DND-41 (cell line): Measurements from ENCODE around the gene GMPR.
A peak's percentile ranks its signal among the peaks of the same experiment; 100 is the strongest.

Source experiments
- ATAC-seq: fragments of 200-7000 bp; cut with Tn5 transposase; 3 replicates; pipeline ENCODE4 v1.9.1; 2021; ENCODE audit warnings: low read depth; ENCODE audit not compliant: insufficient read depth
- DNase-seq: peaks from one replicate; pipeline ENCODE4 v3.0.0-alpha.2; 2020
- H2AFZ ChIP-seq: 2 replicates; pipeline ENCODE4 v1.6.0; 2012; ENCODE audit warnings: low read depth, low read length
- H3K27ac ChIP-seq: 2 replicates; pipeline ENCODE4 v1.5.1; 2012; ENCODE audit warnings: low read length, inconsistent platforms
- H3K27me3 ChIP-seq: fragments of 200-600 bp; sonication (generic); 2 replicates; pipeline ENCODE4 v1.6.0; 2012; ENCODE audit warnings: low read length, mild to moderate bottlenecking, inconsistent platforms; ENCODE audit not compliant: insufficient read depth, poor library complexity
- H3K36me3 ChIP-seq: 2 replicates; pipeline ENCODE4 v1.5.1; 2012; ENCODE audit warnings: low read length, inconsistent platforms; ENCODE audit not compliant: insufficient read depth
- H3K4me1 ChIP-seq: 2 replicates; pipeline ENCODE4 v1.5.1; 2012; ENCODE audit warnings: mild to moderate bottlenecking, low read length; ENCODE audit not compliant: insufficient read depth
- H3K4me2 ChIP-seq: 2 replicates; pipeline ENCODE4 v1.6.0; 2012; ENCODE audit warnings: mild to moderate bottlenecking, moderate library complexity, low read length, inconsistent platforms; ENCODE audit not compliant: insufficient read depth
- H3K4me3 ChIP-seq, 2 experiments: fragments of 200-600 bp in 1 of 2; shearing (Covaris generic) in 1 of 2; 2 replicates each; pipeline ENCODE4 v1.5.1; 2012 to 2016; ENCODE audit warnings: inconsistent platforms in 2 of 2, low read length in 2 of 2, mild to moderate bottlenecking in 2 of 2, low read depth in 1 of 2, moderate library complexity in 1 of 2
- H3K79me2 ChIP-seq: 2 replicates; pipeline ENCODE4 v1.6.0; 2012; ENCODE audit warnings: low read length, inconsistent platforms; ENCODE audit not compliant: insufficient read depth
- H3K9ac ChIP-seq: 2 replicates; pipeline ENCODE4 v1.6.0; 2012; ENCODE audit warnings: low read depth, mild to moderate bottlenecking, inconsistent platforms, low read length, moderate library complexity
- H3K9me3 ChIP-seq: 2 replicates; pipeline ENCODE4 v1.5.1; 2012; ENCODE audit warnings: low read length, moderate library complexity, mild to moderate bottlenecking, inconsistent platforms; ENCODE audit not compliant: insufficient read depth, severe bottlenecking
- H4K20me1 ChIP-seq: 2 replicates; pipeline ENCODE4 v1.6.0; 2012; ENCODE audit warnings: low read length; ENCODE audit not compliant: insufficient read depth
- CTCF ChIP-seq: IDR thresholded peaks from 2 replicates; pipeline ENCODE4 v1.5.1; 2012; ENCODE audit warnings: borderline replicate concordance, low read length, moderate library complexity, mild to moderate bottlenecking; ENCODE audit not compliant: poor library complexity, severe bottlenecking; ENCODE audit errors: extremely low read depth
- EZH2 ChIP-seq: IDR thresholded peaks from 3 replicates; pipeline ENCODE4 v1.6.1; 2012; ENCODE audit warnings: borderline replicate concordance, low read depth, mild to moderate bottlenecking, moderate library complexity, low read length, inconsistent platforms; ENCODE audit not compliant: severe bottlenecking

The GMPR gene

GRCh38 chr6:16318953-16319720 is 80.8 kb downstream of the GMPR start:
- ATAC-seq (no peak), DNase-seq (no peak)
- peak overlapping the region; percentile 60 for H3K4me2 ChIP-seq
- no peak for TF ChIP-seq CTCF
- no peak for TF ChIP-seq EZH2
- no peaks in the 10 kb centered on the region for H3K27me3 ChIP-seq
- no peak overlapping the region for H2AFZ ChIP-seq
- H3K36me3 ChIP-seq = no peaks in the 10 kb centered on the region
- H4K20me1 ChIP-seq = no peaks in the 10 kb centered on the region
- peaks cover 35% of the 10 kb centered on the region for H3K4me1 ChIP-seq
- no peak overlapping the region for H3K4me3 ChIP-seq
- H3K9me3 ChIP-seq = no peaks in the 10 kb centered on the region
- no peaks in the 10 kb centered on the region for H3K79me2 ChIP-seq
- peak overlapping the region; percentile 39 for H3K27ac ChIP-seq
- no peak overlapping the region for H3K9ac ChIP-seq

- Histone ChIP-seq H3K9me3 (no peaks in the 10 kb centered on the region), H3K79me2 (no peaks in the 10 kb centered on the region), H3K27ac (peak overlapping the region; percentile 60), H3K4me2 (peak overlapping the region; percentile 60), H3K4me3 (peak overlapping the region in 1 of 2 experiments; percentile 39; a peak in 2 of 4 replicates), H3K4me1 (peaks cover 35% of the 10 kb centered on the region), H3K36me3 (no peaks in the 10 kb centered on the region), H4K20me1 (no peaks in the 10 kb centered on the region), H2AFZ (peak overlapping the region; percentile 2; the same call in 1 of the 2 replicates), H3K9ac (peak overlapping the region; percentile 25; the same call in 1 of the 2 replicates), H3K27me3 (no peaks in the 10 kb centered on the region)
- DNase-seq (peak; percentile 61), ATAC-seq (peak; percentile 77)
- no peak for TF ChIP-seq EZH2
- no peak for TF ChIP-seq CTCF
These were observed 81.6 kb downstream of the GMPR start for GRCh38 chr6:16319813-16320532.

GRCh38 chr6:16320533-16321340 is 82.3 kb downstream of the GMPR start:
- H3K4me2 ChIP-seq = peak overlapping the region; percentile 60
- peak overlapping the region; percentile 25; the same call in 1 of the 2 replicates for H3K9ac ChIP-seq
- H4K20me1 ChIP-seq = no peaks in the 10 kb centered on the region
- H3K9me3 ChIP-seq = no peaks in the 10 kb centered on the region
- peak overlapping the region; percentile 60 for H3K27ac ChIP-seq
- H3K79me2 ChIP-seq = no peaks in the 10 kb centered on the region
- no peaks in the 10 kb centered on the region for H3K36me3 ChIP-seq
- ATAC-seq (no peak), DNase-seq (no peak)
- peak overlapping the region in 1 of 2 experiments; percentile 39; a peak in 1 of 4 replicates for H3K4me3 ChIP-seq
- H3K27me3 ChIP-seq = no peaks in the 10 kb centered on the region
- H2AFZ ChIP-seq = peak overlapping the region; percentile 2; the same call in 1 of the 2 replicates
- TF ChIP-seq EZH2 = no peak
- no peak for TF ChIP-seq CTCF
- H3K4me1 ChIP-seq = peaks cover 35% of the 10 kb centered on the region
